GM12892 (cell line): ENCODE data around the gene CACNA2D3.

Experiments
- POLR2A ChIP-seq: IDR thresholded peaks from 2 replicates; pipeline ENCODE4 v1.6.1; 2011; ENCODE audit warnings: low read depth, low read length, control low read depth
- POLR2AphosphoS5 ChIP-seq: IDR thresholded peaks from 2 replicates; pipeline ENCODE4 v1.6.1; 2011; ENCODE audit warnings: low read depth, low read length, control low read depth
- TAF1 ChIP-seq: IDR thresholded peaks from 2 replicates; pipeline ENCODE4 v1.6.1; 2011; ENCODE audit warnings: low read depth, mild to moderate bottlenecking, control low read depth, low read length, borderline replicate concordance

DNA sequence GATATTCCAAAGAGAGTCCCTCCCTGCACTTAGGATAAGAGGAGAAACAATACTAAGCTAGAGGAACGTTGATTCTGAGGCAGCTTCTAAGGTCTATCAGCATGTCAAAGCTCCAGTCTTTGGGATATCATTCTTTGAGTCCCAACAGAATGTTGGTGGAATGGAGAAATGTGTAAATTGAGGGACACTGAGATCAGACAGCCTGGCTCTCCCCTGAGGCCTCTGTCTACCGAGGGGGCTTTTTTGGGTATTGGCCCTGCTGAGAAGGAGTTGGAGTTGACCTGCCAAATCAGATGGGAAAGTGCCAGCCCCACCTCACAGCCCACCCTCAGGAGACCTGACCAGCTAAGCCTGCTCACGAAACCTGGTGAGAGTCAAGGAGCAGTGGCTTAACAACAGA lies 833.1 kb downstream of the CACNA2D3 start:
- TF ChIP-seq TAF1 (no peak), POLR2A (no peak), POLR2AphosphoS5 (no peak)
